ENCODE results near the gene INPP4A.

GRCh38 chr2:98479371-98479770, 34.7 kb downstream of the INPP4A start:
- TF ChIP-seq CEBPB (tag; IDR thresholded peaks at IDR 0.05), result no peak
- TF ChIP-seq, protein P1, sequence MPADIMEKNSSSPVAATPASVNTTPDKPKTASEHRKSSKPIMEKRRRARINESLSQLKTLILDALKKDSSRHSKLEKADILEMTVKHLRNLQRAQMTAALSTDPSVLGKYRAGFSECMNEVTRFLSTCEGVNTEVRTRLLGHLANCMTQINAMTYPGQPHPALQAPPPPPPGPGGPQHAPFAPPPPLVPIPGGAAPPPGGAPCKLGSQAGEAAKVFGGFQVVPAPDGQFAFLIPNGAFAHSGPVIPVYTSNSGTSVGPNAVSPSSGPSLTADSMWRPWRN (IDR thresholded peaks at IDR 0.05; ENCODE audit: low read depth), result no peak
